HepG2 (cell line): ENCODE results near the gene HDGFL2. TPM values are rescaled to one million over a fixed set of nuclear protein-coding genes. Genes with fewer than 3 reads are reported as not detected.

Source experiments
- E2F5 ChIP-seq: sonication (generic); formaldehyde crosslinking; conservative IDR thresholded peaks from 2 replicates; pipeline ENCODE4 v1.4.0; 2020; ENCODE audit warnings: missing genetic modification reagents
- EHMT2 ChIP-seq: fragments of 200-600 bp; sonication (generic); IDR thresholded peaks from 2 replicates; pipeline ENCODE4 v1.7.0; 2017; ENCODE audit warnings: antibody characterized with exemption, low read depth, low read length, borderline replicate concordance
- HIC2 ChIP-seq: sonication (generic); formaldehyde crosslinking; IDR thresholded peaks from 2 replicates; pipeline ENCODE4 v1.9.0; 2022; ENCODE audit warnings: low read depth, missing genetic modification reagents
- IKZF1 ChIP-seq: fragments of 450-650 bp; IDR thresholded peaks from 2 replicates; pipeline ENCODE4 v1.7.1; 2016
- NR2F6 ChIP-seq, 2 experiments: IDR thresholded peaks; 2 replicates each; pipeline ENCODE4 v1.6.1; 2016; ENCODE audit warnings: antibody characterized with exemption in 1 of 2, mild to moderate bottlenecking in 1 of 2
- NR3C1 ChIP-seq: sonication (generic); formaldehyde crosslinking; IDR thresholded peaks from 2 replicates; pipeline ENCODE4 v1.4.0; 2020; ENCODE audit warnings: missing genetic modification reagents
- REST ChIP-seq, 2 experiments: IDR thresholded peaks; 2 replicates each; pipeline ENCODE4 v1.6.1; 2011 to 2012; ENCODE audit warnings: low read length in 2 of 2, borderline replicate concordance in 1 of 2, low read depth in 1 of 2, mild to moderate bottlenecking in 1 of 2, moderate library complexity in 1 of 2
- RFX3 ChIP-seq: IDR thresholded peaks from 2 replicates; pipeline ENCODE4 v1.6.1; 2016; ENCODE audit warnings: missing biosample characterization, missing genetic modification reagents
- SP1 ChIP-seq, 2 experiments: fragments of 450-650 bp in 1 of 2; sonication (generic) in 1 of 2; formaldehyde crosslinking in 1 of 2; IDR thresholded peaks; 2 replicates each; pipeline versions ENCODE4 v1.4.0 to v1.6.1; 2016 to 2020; ENCODE audit warnings: missing genetic modification reagents in 1 of 2
- ZMAT5 ChIP-seq: sonication (generic); formaldehyde crosslinking; IDR thresholded peaks from 2 replicates; pipeline ENCODE4 v1.5.0; 2020; ENCODE audit warnings: mild to moderate bottlenecking, low read depth, missing genetic modification reagents, borderline replicate concordance
- ZNF773 ChIP-seq: sonication (generic); formaldehyde crosslinking; IDR thresholded peaks from 2 replicates; pipeline ENCODE4 v1.4.0; 2020; ENCODE audit warnings: missing genetic modification reagents, borderline replicate concordance
- polyA plus RNA-seq, 8 experiments: library from polyadenylated mRNA; depleted of rRNA in 3 of 8; stranded (reverse) in 7 of 8; unstranded in 1 of 8; fragments of >200 nt; fragmentation: Illumina TruSeq in 4 of 8; extraction: Trizol in 4 of 8; gene quantifications; 2 replicates each; pipeline versions ENCODE4 v1.2.1 to v1.2.3, GENCODE V29; 2011 to 2016; ENCODE audit warnings: low read depth in 4 of 8, missing spikeins in 1 of 8, mixed read lengths in 1 of 8; ENCODE audit not compliant: insufficient read depth in 1 of 8
- total RNA-seq, 5 experiments: library from RNA; depleted of rRNA; stranded (reverse); fragments of >200 nt; fragmentation: Illumina TruSeq; extraction: Trizol; gene quantifications; 2 replicates each; pipeline ENCODE4 v1.2.3, GENCODE V29; 2016; ENCODE audit warnings: low read depth in 1 of 5
- TF ChIP-seq, protein P1 (sequence below): IDR thresholded peaks from 2 replicates; pipeline ENCODE4 v1.6.1; 2012; ENCODE audit warnings: low read length, improper control_type of control experiment
- TF ChIP-seq, protein P2 (sequence below): sonication (generic); formaldehyde crosslinking; IDR thresholded peaks from 2 replicates; pipeline ENCODE4 v1.8.1; 2023; ENCODE audit warnings: mild to moderate bottlenecking, missing genetic modification reagents
- TF ChIP-seq, protein P3 (sequence below): sonication (generic); formaldehyde crosslinking; IDR thresholded peaks from 2 replicates; pipeline ENCODE4 v1.4.0; 2020; ENCODE audit warnings: missing genetic modification reagents

HDGFL2 gene
- total and polyA plus RNA-seq, 2 of the 13 experiments (the other 11 are each of a cell fraction or from before 2014, with no cell fraction given), result 20.0 to 51.1 TPM

GRCh38 chr19:4457654-4458395 lies 14.3 kb upstream of the HDGFL2 start, which contains the start of gene UBXN6 (continued):
- TF ChIP-seq, protein P1, sequence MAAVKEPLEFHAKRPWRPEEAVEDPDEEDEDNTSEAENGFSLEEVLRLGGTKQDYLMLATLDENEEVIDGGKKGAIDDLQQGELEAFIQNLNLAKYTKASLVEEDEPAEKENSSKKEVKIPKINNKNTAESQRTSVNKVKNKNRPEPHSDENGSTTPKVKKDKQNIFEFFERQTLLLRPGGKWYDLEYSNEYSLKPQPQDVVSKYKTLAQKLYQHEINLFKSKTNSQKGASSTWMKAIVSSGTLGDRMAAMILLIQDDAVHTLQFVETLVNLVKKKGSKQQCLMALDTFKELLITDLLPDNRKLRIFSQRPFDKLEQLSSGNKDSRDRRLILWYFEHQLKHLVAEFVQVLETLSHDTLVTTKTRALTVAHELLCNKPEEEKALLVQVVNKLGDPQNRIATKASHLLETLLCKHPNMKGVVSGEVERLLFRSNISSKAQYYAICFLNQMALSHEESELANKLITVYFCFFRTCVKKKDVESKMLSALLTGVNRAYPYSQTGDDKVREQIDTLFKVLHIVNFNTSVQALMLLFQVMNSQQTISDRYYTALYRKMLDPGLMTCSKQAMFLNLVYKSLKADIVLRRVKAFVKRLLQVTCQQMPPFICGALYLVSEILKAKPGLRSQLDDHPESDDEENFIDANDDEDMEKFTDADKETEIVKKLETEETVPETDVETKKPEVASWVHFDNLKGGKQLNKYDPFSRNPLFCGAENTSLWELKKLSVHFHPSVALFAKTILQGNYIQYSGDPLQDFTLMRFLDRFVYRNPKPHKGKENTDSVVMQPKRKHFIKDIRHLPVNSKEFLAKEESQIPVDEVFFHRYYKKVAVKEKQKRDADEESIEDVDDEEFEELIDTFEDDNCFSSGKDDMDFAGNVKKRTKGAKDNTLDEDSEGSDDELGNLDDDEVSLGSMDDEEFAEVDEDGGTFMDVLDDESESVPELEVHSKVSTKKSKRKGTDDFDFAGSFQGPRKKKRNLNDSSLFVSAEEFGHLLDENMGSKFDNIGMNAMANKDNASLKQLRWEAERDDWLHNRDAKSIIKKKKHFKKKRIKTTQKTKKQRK, result no peak
- TF ChIP-seq EHMT2, result no peak
- TF ChIP-seq, protein P2, sequence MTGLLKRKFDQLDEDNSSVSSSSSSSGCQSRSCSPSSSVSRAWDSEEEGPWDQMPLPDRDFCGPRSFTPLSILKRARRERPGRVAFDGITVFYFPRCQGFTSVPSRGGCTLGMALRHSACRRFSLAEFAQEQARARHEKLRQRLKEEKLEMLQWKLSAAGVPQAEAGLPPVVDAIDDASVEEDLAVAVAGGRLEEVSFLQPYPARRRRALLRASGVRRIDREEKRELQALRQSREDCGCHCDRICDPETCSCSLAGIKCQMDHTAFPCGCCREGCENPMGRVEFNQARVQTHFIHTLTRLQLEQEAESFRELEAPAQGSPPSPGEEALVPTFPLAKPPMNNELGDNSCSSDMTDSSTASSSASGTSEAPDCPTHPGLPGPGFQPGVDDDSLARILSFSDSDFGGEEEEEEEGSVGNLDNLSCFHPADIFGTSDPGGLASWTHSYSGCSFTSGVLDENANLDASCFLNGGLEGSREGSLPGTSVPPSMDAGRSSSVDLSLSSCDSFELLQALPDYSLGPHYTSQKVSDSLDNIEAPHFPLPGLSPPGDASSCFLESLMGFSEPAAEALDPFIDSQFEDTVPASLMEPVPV, result no peak
- TF ChIP-seq NR3C1 (CRISPR knock-in tag), result no peak
- TF ChIP-seq REST (IDR thresholded peaks at IDR 0.05; ENCODE audit: borderline replicate concordance in 1 of 2, low read depth in 1 of 2, low read length in 2 of 2), result no peak
- TF ChIP-seq, protein P3, sequence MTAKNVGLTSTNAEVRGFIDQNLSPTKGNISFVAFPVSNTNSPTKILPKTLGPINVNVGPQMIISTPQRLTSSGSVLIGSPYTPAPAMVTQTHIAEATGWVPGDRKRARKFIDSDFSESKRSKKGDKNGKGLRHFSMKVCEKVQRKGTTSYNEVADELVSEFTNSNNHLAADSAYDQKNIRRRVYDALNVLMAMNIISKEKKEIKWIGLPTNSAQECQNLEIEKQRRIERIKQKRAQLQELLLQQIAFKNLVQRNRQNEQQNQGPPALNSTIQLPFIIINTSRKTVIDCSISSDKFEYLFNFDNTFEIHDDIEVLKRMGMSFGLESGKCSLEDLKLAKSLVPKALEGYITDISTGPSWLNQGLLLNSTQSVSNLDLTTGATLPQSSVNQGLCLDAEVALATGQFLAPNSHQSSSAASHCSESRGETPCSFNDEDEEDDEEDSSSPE (CRISPR knock-in tag), result no peak
- no peak for TF ChIP-seq IKZF1
- peak; percentile 95 for TF ChIP-seq RFX3 (CRISPR knock-in tag)
- TF ChIP-seq ZMAT5, result no peak
- no peak for TF ChIP-seq SP1 (IDR thresholded peaks at IDR 0.05)
- TF ChIP-seq SP1 (CRISPR knock-in tag; IDR thresholded peaks at IDR 0.05), result peak; percentile 57; the same call in 1 of the 2 replicates
- no peak for TF ChIP-seq ZNF773 (CRISPR knock-in tag)
- no peak for TF ChIP-seq E2F5 (CRISPR knock-in tag)
- no peak for TF ChIP-seq HIC2 (CRISPR knock-in tag)
- TF ChIP-seq NR2F6 (IDR thresholded peaks at IDR 0.05), result no peak
- TF ChIP-seq NR2F6 (CRISPR knock-in tag; IDR thresholded peaks at IDR 0.05), result peak; percentile 21; the same call in 1 of the 2 replicates
